NCI-H1930 (cell line): ENCODE results near the gene MAD1L1.
"Not testable (repeated sequence)": the region's sequence is repeated elsewhere in the genome, so short reads cannot be mapped to it uniquely, and the experiment has no call there.

Experiments used
- DNase-seq, 2 experiments: peaks; one replicate each; lab custom pipeline; 2025; lab: John Stamatoyannopoulos, UW

Gene MAD1L1

DNA sequence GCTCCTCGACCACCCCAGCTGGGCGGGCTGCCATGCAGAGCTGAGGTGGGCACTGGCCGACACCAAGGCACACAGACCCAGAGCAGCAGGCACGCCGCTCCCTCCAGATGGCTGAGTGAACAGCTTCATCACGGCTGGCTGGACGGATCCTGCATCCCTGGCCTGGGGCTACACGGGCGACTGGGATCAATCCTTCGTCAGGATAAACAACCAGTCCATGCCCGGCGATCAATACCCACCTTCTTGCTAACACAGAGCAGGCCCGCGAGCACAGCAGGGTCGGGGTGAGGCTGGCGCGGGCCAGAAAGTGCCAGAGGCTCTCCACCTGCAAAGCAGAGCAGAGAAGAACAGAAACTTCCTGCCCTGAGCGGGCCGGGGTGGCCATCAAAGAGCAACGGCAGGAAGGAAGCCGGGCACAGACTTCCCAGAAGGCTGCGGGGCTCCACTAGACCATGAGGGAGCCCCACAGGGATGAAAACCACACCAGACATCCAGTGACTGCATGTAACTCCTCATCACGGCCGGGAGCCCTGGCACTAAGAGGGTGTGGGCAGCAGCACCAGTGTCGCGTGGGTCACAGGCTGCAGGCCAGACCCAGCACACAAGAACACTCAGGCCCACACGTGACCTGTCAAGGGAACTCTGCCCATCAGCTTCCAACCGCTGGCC lies 166.4 kb downstream of the MAD1L1 start:
- no peak for DNase-seq

GRCh38 chr7:2065528-2065927 lies 167.2 kb downstream of the MAD1L1 start:
- no peak for DNase-seq

DNA sequence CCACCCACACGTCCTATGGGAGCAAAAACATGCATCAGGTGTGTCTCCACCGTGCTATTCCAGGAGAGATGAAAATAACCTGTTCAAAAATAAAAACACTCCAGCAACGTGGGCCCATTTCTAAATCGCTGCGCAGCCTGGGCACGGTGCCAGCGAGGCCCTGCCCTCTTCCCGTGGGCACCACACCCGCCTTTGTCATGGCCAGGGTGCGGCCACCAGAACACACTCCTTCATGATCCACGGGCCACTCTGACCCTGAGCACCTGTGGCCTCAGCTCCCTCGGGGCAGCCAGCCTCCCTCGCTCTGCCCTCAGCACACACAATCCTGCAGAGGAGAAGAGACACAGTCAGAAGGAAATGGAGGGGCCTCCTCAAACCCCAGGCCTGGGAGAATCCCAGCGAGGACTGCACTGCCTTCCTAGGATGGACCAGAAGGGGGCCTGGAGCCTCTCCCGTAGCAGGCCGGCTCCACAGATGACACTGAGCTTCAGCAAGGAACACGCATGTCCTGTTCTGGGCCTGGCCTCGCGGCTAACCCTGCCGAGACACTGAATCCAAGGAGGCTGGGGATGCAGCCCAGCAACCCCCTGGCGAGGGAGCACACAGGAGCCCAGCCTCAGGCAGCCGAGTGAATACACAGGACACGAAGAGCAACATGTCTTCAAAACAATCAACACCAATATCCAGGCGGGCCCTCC lies 169.0 kb downstream of the MAD1L1 start:
- no peak for DNase-seq

DNA sequence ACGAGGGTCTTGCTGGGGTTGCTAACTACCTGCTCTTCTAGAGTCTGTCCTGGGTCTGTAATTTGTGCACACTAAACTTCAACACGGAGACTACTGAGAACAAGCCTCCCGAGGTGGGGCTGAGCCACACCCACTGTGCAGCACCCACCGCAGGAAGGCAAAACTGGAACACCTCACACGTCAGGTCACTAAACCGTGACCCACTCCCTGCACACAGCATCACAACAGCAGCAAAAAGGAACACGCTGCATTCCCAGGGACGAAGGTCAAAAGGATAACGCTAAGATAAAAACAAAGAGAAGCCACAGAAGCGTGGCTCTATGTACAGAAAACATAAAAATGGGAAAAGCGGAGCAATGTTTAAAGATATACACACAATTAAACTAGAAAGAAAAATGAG lies 170.1 kb downstream of the MAD1L1 start:
- DNase-seq: no peak

GRCh38 chr7:2060701-2061100 lies 172.0 kb downstream of the MAD1L1 start:
- no peak for DNase-seq

GRCh38 chr7:2059964-2060700 lies 172.6 kb downstream of the MAD1L1 start:
- DNase-seq: no peak

DNA sequence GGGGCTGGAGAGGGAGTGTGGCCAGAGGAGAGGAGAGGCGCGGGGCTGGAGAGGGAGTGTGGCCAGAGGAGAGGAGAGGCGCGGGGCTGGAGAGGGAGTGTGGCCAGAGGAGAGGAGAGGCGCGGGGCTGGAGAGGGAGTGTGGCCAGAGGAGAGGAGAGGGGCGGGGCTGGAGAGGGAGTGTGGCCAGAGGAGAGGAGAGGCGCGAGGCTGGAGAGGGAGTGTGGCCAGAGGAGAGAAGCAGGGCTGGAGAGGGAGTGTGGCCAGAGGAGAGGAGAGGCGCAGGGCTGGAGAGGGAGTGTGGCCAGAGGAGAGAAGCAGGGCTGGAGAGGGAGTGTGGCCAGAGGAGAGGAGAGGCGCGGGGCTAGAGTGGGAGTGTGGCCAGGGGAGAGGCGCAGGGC lies 174.5 kb downstream of the MAD1L1 start:
- DNase-seq: not testable (repeated sequence)

- no peak for DNase-seq
Measured at GRCh38 chr7:2055956-2056355, 176.8 kb downstream of the MAD1L1 start.

DNA sequence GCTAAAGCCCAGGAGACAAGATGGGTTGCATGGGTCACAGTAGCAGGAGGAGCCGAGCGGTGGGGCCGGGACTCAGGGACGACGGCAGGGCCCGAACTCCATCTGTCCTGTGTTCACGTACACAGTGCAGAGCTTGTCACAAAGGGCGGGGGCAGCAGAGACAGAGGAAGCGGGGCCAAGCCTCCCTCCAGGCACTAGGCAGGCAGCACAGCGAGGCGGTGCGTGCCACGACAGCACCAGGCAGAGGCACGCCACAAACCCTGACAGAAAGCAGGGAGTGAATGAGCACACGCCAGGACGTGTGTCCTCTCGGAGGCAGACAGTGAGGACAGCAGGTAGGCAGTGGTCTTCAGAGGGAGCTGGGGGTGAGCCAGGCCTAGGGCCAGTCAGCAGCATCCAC lies 177.8 kb downstream of the MAD1L1 start:
- no peak for DNase-seq

GRCh38 chr7:2053395-2053794 lies 179.3 kb downstream of the MAD1L1 start:
- DNase-seq: no peak

GRCh38 chr7:2052657-2053048 lies 180.1 kb downstream of the MAD1L1 start:
- DNase-seq: no peak

- no peak for DNase-seq
Measured at GRCh38 chr7:2051707-2052656, 180.8 kb downstream of the MAD1L1 start.

DNA sequence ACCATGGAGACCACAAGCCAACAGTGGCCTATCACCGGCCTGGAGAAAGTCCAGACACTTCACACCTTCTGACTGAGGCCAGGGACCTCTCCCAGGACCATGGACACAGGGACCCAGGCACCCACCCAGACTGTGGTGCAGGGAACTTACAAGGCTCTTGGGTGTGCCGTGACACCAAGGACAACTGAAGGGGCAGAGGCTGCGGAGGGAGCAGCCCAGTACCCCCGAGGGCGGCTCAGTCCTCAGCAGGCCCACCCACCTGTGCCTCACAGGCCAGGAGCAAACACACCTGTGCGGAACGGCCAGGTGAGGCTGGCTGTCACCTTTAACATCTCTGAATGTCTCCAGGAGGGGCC lies 182.3 kb downstream of the MAD1L1 start:
- DNase-seq: no peak

DNA sequence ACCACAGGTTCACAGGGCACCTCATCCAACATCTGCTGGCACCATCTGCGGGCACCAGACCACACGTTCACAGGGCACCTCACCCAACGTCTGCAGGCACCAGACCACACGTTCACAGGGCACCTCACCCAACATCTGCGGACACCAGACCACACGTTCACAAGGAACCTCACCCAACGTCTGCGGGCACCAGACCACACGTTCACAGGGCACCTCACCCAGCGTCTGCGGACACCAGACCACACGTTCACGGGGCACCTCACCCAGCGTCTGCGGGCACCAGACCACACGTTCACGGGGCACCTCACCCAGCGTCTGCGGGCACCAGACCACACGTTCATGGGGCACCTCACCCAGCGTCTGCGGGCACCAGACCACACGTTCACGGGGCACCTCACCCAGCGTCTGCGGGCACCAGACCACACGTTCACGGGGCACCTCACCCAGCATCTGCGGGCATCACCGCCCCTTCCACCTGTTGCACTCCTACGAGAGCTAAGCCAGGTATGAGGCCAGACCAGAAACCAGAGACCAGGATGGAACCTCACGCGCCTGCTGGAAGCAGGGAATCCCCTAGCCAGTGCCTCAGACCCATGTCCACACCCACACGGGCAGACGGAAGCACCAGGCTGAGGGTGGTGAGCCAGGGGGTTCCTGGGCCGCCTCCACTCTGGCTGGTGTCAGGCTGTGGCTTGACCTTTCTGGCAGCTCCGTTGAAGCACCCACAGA lies 182.8 kb downstream of the MAD1L1 start:
- no peak for DNase-seq

DNA sequence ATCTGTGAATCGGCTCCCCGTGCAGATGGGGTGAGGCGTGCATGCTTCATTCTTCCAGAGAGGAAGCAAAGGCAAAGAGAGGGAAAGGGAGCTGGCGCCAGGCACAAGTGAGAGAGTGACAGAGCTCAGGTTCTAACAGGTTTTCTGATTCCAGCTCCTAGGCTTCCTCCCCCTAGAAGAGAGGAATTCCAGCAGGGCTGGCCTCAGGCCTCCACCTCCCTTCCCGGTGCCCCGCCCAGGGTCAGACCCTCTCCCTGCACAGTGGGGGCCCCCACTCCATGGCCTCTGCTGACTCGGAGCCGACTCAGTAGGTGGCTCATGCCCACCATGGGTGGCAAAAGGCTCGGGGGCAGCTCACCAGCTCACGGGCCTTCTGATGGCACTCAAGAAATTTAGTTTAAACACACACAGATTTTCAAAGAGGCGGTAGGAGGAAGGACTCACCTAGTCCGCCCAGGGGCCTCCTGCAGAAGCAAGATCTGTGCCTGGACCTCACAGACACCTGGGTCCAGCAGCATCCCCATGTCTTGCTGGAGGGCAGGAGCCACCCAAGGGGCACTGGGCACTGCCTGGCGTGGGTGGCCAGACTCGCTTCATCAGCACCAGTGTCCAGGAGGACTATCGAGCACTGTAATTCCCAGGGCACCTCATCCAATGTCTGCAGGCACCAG lies 183.5 kb downstream of the MAD1L1 start:
- DNase-seq: no peak

GRCh38 chr7:2048531-2048930 lies 184.2 kb downstream of the MAD1L1 start:
- DNase-seq: no peak

- DNase-seq: no peak
Measured at GRCh38 chr7:2048006-2048405, 184.7 kb downstream of the MAD1L1 start.

DNA sequence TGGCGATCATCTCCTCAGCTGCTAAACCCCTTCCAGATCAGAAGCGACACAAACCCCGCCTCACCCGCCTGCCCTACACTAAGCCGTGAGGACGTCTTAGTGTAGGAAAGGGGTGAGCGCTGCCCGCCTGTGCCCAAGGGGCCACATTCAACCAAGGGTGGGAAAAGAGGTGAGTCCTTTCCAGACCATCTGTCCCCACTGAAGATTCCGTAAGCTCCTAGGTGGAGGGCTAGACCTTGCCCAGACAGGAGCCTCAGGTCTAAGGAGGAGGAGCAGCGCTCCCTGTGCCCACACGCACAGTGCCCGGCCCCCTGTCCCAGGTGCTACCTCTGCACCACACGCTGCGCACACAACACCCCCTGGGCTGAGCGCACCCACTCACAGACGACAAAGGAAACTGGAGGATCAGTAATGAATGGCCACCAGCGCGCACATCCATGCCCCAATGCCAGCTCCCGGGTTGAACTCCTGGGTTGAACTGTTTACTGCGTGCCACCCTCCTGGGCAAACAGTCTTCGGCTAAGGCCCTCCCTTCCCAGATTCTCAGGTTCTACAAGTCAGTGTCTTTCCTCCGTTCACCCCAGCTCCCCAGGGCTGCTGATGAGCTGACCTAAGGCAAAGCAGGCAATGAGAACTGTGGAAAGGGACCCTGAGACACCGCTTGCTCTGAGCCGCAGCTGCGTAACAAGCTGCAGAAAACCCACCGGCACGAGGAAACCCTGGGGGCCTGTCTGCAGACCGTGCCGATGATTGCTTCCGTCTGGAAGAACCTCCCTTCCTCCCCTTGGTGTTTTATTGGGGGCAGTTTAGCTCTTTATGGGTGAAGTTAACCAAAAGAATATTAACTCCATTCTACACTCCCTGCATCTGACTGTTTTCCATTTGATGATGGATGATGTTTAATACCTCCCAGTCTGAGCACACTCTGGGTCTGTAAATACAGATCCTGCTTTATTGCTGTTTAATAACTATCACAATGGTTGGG lies 185.9 kb downstream of the MAD1L1 start:
- DNase-seq: no peak

DNA sequence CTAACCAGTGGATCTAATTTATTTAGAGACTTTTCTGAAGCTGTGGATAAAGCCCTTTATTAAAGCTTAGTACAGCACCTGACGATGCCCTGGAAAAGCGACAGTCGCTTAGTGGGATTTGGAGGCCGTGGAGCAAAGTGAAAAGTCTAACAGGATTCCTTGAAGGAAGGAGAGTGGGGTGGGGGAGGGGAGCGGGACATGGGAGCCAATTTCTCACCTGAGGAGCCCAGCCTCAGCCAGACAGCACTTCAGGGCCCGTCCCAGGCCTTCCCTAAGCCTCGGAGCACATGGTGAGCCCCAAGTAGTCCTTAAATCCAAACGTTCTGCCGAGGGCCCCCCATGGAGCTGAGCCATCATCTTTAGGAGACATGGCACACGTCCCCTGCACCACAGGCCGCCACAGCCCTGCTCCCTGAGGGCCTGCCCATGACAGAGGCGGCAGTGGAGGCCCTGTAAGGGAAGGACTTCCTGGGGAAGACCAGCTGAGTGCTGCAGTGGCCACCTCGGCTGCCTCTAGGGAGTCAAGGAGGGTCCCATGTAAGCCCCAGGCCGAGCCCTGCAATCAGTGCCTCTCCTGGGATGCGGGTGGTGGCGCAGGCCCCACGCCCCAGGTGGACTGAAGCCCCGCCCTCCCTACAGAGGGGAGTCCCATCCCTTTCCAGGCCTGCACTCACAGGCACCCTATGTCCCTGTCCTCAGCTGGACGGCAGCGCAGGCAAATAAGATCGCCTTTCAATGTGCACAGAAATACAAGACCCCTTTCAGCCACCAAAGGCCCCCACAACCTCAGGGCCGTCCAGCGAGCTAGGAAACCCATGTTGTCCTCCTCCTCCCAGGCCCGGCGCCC lies 187.0 kb downstream of the MAD1L1 start:
- no peak for DNase-seq
